Measurements from ENCODE around the gene POGLUT3. TPM values are rescaled to one million over a fixed set of nuclear protein-coding genes. Genes with fewer than 3 reads are reported as not detected.
A peak's percentile ranks its signal among the peaks of the same experiment; 100 is the strongest.

Gene POGLUT3
- total RNA-seq, 1 donor from 2014 or later = 19.1 TPM

- Histone ChIP-seq H3K4me1 (peaks cover 5% of the 10 kb centered on the region), H3K4me3 (no peak overlapping the region), H3K27me3 (ENCODE audit: low read depth) (no peaks in the 10 kb centered on the region), H3K27ac (no peak overlapping the region), H3K9me3 (no peaks in the 10 kb centered on the region), H3K36me3 (no peaks in the 10 kb centered on the region)
- no peak for TF ChIP-seq CTCF (IDR thresholded peaks at IDR 0.05)
- no peak for DNase-seq
- intact Hi-C loops (cut with DNase I) = no loop called here
- no peak for ATAC-seq
Measured at GRCh38 chr11:108500169-108500568, 2.0 kb upstream of the POGLUT3 start.

- Histone ChIP-seq H3K4me1 (peaks cover 5% of the 10 kb centered on the region), H3K4me3 (peak overlapping the region; percentile 78), H3K9me3 (no peaks in the 10 kb centered on the region), H3K27ac (peak overlapping the region; percentile 94), H3K36me3 (no peaks in the 10 kb centered on the region), H3K27me3 (ENCODE audit: low read depth) (no peaks in the 10 kb centered on the region)
- no peak for ATAC-seq
- TF ChIP-seq CTCF (IDR thresholded peaks at IDR 0.05) = no peak
- DNase-seq = no peak
- intact Hi-C loops (cut with DNase I) = no loop called here
Measured at GRCh38 chr11:108498816-108499408, 728 bp upstream of the POGLUT3 start.

- peak; percentile 88 for DNase-seq
- intact Hi-C loops (cut with DNase I) = no loop called here
- Histone ChIP-seq H3K9me3 (no peaks in the 10 kb centered on the region), H3K27ac (peak overlapping the region; percentile 94), H3K36me3 (no peaks in the 10 kb centered on the region), H3K4me1 (peaks cover 5% of the 10 kb centered on the region), H3K4me3 (peak overlapping the region; percentile 78), H3K27me3 (ENCODE audit: low read depth) (no peaks in the 10 kb centered on the region)
- TF ChIP-seq CTCF (IDR thresholded peaks at IDR 0.05) = no peak
- peak; percentile 96 to 97 for ATAC-seq
Measured at GRCh38 chr11:108497317-108498045, 703 bp downstream of the POGLUT3 start.

GRCh38 chr11:108496643-108497256 is 1.4 kb downstream of the POGLUT3 start:
- Histone ChIP-seq H3K27ac (peak overlapping the region; percentile 94), H3K9me3 (no peaks in the 10 kb centered on the region), H3K4me3 (peak overlapping the region; percentile 78), H3K4me1 (peaks cover 5% of the 10 kb centered on the region), H3K36me3 (no peaks in the 10 kb centered on the region), H3K27me3 (ENCODE audit: low read depth) (no peaks in the 10 kb centered on the region)
- intact Hi-C loops (cut with DNase I) = no loop called here
- ATAC-seq = no peak
- TF ChIP-seq CTCF (IDR thresholded peaks at IDR 0.05) = no peak
- no peak for DNase-seq

GRCh38 chr11:108495326-108495725 is 2.9 kb downstream of the POGLUT3 start:
- DNase-seq (no peak), ATAC-seq (no peak)
- TF ChIP-seq CTCF (IDR thresholded peaks at IDR 0.05) = no peak
- H3K9me3 ChIP-seq = no peaks in the 10 kb centered on the region
- peaks cover 5% of the 10 kb centered on the region for H3K4me1 ChIP-seq
- intact Hi-C loops (cut with DNase I) = no loop called here
- H3K36me3 ChIP-seq = peaks cover 2% of the 10 kb centered on the region
- H3K27ac ChIP-seq = no peak overlapping the region
- no peaks in the 10 kb centered on the region for H3K27me3 ChIP-seq (ENCODE audit: low read depth)
- no peak overlapping the region for H3K4me3 ChIP-seq
